NT2/D1 (cell line): ENCODE measurements around the gene ANTXR2.

ENCODE experiments used
- SUZ12 ChIP-seq: IDR thresholded peaks from 2 replicates; pipeline ENCODE4 v1.6.1; 2011; ENCODE audit not compliant: insufficient read length, insufficient read depth; ENCODE audit errors: extremely low read depth
- YY1 ChIP-seq: IDR thresholded peaks from 2 replicates; pipeline ENCODE4 v1.6.1; 2011; ENCODE audit not compliant: insufficient read length, insufficient read depth
- ZNF274 ChIP-seq: IDR thresholded peaks from 2 replicates; pipeline ENCODE4 v1.6.1; 2011; ENCODE audit warnings: mild to moderate bottlenecking, low read depth, low read length

GRCh38 chr4:80114732-80115265 is 41.8 kb upstream of the ANTXR2 start:
- no peak for TF ChIP-seq YY1
- TF ChIP-seq SUZ12: no peak
- no peak for TF ChIP-seq ZNF274
